ENCODE data around the gene ASB1.
"Not testable (repeated sequence)": the region's sequence is repeated elsewhere in the genome, so short reads cannot be mapped to it uniquely, and the experiment has no call there.

ASB1 gene

DNA sequence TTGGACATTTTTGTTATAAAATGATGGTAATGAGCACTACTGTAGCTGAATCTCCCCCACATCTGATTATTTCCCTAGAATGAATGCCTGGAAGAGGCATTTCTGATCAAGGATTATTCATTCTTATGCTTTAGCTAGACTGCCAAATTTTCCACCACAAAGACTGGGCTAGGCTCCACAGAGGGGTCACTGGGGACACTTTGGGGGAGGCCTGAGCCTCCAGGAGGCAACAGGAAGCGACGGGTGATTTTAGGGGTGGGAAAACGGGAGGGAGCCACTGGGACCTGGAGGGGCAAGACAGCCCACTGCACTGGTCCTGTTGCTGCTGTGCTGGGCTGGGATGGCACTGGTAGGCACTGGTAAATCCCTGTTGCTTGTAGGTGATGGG, 2.4 kb upstream of the ASB1 start:
- no peak for DNase-seq

DNA sequence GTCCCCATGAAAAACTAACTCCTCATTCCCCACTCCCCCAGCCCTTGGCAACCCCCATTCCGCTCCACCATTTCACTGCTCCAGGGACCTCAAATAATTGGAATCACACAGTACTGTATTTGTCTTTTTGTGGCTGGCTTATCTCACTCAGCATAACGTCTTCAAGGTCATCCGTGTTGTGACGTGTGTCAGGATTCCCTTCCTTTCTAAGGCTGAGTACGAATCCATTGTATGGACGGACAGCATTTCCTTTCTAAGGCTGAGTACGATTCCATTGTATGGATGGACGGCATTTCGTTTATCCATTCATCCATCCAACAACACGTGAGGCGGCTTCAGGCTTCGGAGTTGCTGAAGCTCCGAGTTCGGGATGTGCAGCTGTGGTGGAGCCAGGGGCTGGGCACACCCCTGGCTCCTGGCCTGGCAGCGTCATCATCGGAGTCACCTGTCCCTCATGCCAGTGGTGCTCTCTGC, 1.2 kb upstream of the ASB1 start:
- no peak for DNase-seq

GRCh38 chr2:238425979-238426567, 654 bp upstream of the ASB1 start:
- no peak for DNase-seq

- DNase-seq: peak in 1 of 2 experiments; percentile 54
Measured at GRCh38 chr2:238427435-238428162, 872 bp downstream of the ASB1 start.

GRCh38 chr2:238428866-238429265, 2.1 kb downstream of the ASB1 start:
- no peak for DNase-seq

- DNase-seq: no peak
Measured at GRCh38 chr2:238430781-238431180, 4.1 kb downstream of the ASB1 start.

GRCh38 chr2:238431456-238431855, 4.7 kb downstream of the ASB1 start:
- DNase-seq: no peak

DNA sequence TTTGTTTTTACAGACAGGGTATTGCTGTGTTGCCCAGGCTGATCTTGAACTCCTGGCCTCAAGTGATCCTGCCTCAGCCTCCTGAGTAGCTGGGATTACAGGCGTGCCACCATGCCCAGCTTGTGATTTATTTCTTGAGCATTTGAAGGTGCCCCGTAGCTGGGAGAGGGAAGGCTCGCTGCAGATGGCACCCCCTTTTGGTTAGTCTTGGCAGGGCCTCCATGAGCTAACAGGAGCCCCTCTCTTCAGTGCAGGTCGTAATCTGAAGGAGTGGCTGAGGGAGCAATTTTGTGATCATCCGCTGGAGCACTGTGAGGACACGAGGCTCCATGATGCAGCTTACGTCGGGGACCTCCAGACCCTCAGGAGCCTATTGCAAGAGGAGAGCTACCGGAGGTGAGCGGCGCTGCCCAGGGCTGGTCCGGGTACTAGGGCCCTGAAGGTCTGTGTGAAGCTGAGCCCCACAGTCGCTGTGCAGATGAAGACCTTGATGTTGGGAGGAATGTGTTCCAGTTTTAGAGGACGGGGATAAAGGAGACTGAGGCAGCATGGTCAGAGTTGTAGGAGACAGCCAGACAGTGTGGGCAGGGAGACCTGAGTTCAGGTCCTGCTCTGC, 6.7 kb downstream of the ASB1 start:
- DNase-seq: no peak

DNA sequence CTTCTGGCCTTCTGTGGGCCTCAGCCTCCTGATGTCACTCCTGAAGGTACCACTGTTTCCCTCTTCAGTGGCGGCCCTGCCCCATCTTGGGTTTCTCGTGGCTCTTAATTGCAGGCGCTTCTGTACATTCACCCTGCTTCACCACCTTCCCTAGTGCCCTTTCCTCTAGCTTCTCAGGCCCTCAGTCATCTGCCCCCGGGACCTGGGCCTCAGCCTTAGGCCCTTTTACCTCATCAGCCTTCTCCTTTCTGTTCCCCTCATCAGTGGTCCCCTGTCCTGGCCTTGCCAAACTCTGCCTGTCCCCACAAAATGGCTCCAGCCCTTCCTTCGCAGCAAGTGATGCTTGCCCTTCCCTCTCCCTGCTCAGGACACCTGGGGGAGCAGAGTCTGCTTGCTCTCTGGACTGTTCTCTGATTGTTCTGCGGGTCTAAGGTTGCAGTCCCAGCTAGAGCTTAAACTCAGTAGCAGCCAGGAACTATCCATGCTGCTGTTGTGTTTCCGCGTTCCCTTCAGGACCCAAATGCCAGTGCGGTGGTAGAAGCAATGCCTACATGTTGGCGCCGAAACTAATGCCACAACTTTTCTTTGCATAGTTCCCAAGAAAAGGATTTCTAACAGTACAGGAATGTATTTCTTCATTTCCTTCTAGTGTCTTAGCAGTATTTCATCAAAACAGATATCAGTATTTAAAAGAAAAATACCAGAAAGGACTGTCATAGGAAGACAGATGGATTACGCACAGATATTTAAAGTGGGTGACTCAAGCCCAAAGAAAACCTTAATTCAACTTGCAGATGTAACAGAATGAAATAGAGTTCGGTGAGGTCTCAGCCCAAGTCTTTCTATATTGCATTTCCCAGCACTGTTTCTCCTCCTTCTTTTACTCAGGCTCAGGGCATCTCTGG, 7.5 kb downstream of the ASB1 start:
- DNase-seq: no peak

GRCh38 chr2:238434846-238435751, 8.4 kb downstream of the ASB1 start:
- no peak for DNase-seq

DNA sequence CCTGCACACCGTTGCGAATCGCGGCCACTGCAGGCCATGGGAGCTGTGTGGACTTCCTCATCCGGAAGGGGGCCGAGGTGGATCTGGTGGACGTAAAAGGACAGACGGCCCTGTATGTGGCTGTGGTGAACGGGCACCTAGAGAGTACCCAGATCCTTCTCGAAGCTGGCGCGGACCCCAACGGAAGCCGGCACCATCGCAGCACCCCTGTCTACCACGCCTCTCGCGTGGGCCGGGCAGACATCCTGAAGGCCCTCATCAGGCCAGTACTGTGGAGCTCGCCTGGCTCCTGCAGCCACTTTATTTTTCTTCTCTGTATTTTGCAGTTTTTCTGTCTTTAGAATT, 9.0 kb downstream of the ASB1 start:
- DNase-seq: no peak

DNA sequence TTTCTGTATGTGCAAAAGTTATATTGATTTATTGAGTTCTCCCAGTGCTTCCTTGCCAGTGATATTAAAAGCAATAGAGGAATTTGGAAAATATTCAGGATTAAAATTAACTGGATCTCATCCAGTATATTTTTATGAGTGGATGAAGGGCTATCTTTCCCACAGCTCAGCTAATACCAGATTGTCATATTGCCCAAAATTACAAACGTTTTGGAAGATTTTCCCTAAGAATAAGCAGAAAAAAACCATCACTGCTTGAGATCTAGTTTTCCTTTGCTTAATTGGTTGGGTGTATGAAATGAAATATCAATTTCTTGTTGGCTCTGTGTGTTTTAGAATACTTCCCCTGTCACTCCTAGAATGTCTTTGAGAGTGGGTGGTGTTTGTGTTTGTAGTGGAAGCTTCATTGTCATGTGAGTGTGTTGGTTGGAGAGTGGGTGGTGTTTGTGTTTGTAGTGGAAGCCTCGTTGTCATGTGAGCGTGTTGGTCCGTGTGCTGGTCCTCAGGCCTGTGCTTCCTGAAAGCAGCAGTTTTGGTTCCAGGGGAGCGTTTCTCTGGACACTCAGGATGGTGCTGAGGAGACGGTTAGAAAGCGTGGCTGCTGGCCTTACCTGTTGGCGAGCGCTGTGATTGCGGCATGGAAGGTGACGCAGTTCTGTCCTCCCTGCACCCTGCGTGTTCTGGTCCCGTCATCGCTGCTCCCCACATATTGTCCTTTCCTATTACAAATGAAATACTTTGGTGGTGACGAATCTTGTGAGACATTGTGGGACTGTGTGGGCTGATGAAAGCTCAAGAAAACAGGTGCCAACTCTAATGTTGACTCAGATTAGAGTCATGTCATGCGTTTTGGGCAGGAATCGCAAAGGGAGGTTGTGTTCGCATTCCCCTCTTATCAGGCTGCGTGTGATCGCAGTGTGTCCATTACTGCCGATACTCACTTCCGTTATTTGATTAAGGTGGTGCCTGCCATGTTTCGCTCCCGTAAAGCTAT, 12.4 kb downstream of the ASB1 start:
- DNase-seq: peak; percentile 79 to 84

GRCh38 chr2:238439917-238440316, 13.2 kb downstream of the ASB1 start:
- no peak for DNase-seq

GRCh38 chr2:238440331-238440730, 13.6 kb downstream of the ASB1 start:
- DNase-seq: no peak

GRCh38 chr2:238440767-238441166, 14.0 kb downstream of the ASB1 start:
- no peak for DNase-seq

GRCh38 chr2:238441262-238442114, 14.8 kb downstream of the ASB1 start:
- no peak for DNase-seq

- DNase-seq: not testable (repeated sequence)
Measured at GRCh38 chr2:238442257-238442656, 15.5 kb downstream of the ASB1 start.

DNA sequence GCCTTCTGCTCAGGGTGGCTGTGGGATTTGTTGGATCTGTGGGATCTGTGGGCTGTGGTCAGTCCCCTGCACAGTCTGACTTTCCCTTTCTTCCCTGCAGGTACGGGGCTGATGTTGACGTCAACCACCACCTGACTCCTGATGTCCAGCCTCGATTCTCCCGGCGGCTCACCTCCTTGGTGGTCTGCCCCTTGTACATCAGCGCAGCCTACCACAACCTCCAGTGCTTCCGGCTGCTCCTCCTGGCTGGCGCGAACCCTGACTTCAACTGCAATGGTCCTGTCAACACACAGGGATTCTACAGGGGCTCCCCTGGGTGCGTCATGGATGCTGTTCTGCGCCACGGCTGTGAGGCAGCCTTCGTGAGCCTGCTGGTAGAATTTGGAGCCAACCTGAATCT, 17.5 kb downstream of the ASB1 start:
- DNase-seq: no peak

GRCh38 chr2:238445409-238446190, 18.9 kb downstream of the ASB1 start:
- no peak for DNase-seq

Data from activated T-cell treated with anti-CD3 and anti-CD28 coated beads, Interleukin-2, amount 50 U/mL, for 48 hours (primary cell).